B cell (primary cell): ENCODE measurements around the gene PLSCR3. TPM values are rescaled to one million over a fixed set of nuclear protein-coding genes. Genes with fewer than 3 reads are reported as not detected.
A peak's percentile ranks its signal among the peaks of the same experiment; 100 is the strongest.

Experiments
- ATAC-seq: fragments of 200-7000 bp; cut with Tn5 transposase; one replicate; pipeline ENCODE4 v1.10.0; 2021; ENCODE audit warnings: low read depth, mild to moderate bottlenecking, moderate number of reproducible peaks, moderate library complexity
- CTCF ChIA-PET: fragments of 350-600 bp; sonication (Branson Sonifier 250); formaldehyde crosslinking; loops from one replicate; lab custom pipeline; 2021; ENCODE audit warnings: antibody characterized with exemption, inconsistent platforms; lab: Charles Lee
- POLR2A ChIA-PET: fragments of 350-600 bp; sonication (Branson Sonifier 250); formaldehyde crosslinking; loops from one replicate; lab custom pipeline; 2021; ENCODE audit warnings: antibody characterized with exemption; lab: Charles Lee
- DNase-seq: peaks from one replicate; pipeline ENCODE4 v3.0.0; 2013
- H2AFZ ChIP-seq: 2 replicates; pipeline ENCODE4 v1.6.1; 2012; ENCODE audit warnings: mild to moderate bottlenecking, low read depth, low read length; ENCODE audit not compliant: insufficient read depth, poor library complexity, severe bottlenecking
- H3K27ac ChIP-seq, 2 donors: 1 replicate in 1 of 2; 2 replicates in 1 of 2; pipeline ENCODE4 v1.5.1; 2012 to 2013; ENCODE audit warnings: low read length in 2 of 2, mild to moderate bottlenecking in 2 of 2, moderate library complexity in 1 of 2
- H3K27me3 ChIP-seq, 4 experiments: fragments of 200-600 bp in 1 of 4; sonication (generic) in 1 of 4; replicated peaks in 1 of 4; 1 replicate in 2 of 4; 2 replicates in 2 of 4; pipeline versions ENCODE4 v1.6.1 to v1.7.0; 2013 to 2016; ENCODE audit warnings: low read length in 3 of 4, mild to moderate bottlenecking in 2 of 4, mixed read lengths in 1 of 4, moderate library complexity in 1 of 4; ENCODE audit not compliant: insufficient read depth in 4 of 4, control insufficient read depth in 3 of 4; ENCODE audit errors: control extremely low read depth in 1 of 4
- H3K36me3 ChIP-seq, 2 experiments: replicated peaks in 1 of 2; 1 replicate in 1 of 2; 2 replicates in 1 of 2; pipeline versions ENCODE4 v1.6.1 to v1.7.1; 2013; ENCODE audit warnings: low read length in 1 of 2; ENCODE audit not compliant: insufficient read depth in 2 of 2, control insufficient read depth in 1 of 2; ENCODE audit errors: control extremely low read depth in 1 of 2, extremely low read depth in 1 of 2
- H3K4me1 ChIP-seq, 2 donors: fragments of 200-600 bp in 1 of 2; sonication (generic) in 1 of 2; 1 replicate in 1 of 2; 2 replicates in 1 of 2; pipeline versions ENCODE4 v1.5.1 to v1.6.1; 2013 to 2017; ENCODE audit warnings: low read length in 2 of 2; ENCODE audit not compliant: control insufficient read depth in 2 of 2, insufficient read depth in 2 of 2
- H3K4me2 ChIP-seq: replicated peaks from 2 replicates; pipeline ENCODE3; 2012; ENCODE audit warnings: mild to moderate bottlenecking, low read depth, low read length; ENCODE audit not compliant: poor library complexity, severe bottlenecking
- H3K4me3 ChIP-seq, 5 experiments: fragments of 200-600 bp in 1 of 5; sonication (generic) in 1 of 5; 1 replicate in 3 of 5; 2 replicates in 2 of 5; pipeline versions ENCODE4 v1.5.1 to v1.7.0; 2011 to 2016; ENCODE audit warnings: low read length in 4 of 5, mild to moderate bottlenecking in 4 of 5, low read depth in 2 of 5, control low read depth in 1 of 5, moderate library complexity in 1 of 5; ENCODE audit not compliant: insufficient read depth in 1 of 5; ENCODE audit errors: control extremely low read depth in 1 of 5, extremely low read depth in 1 of 5
- H3K79me2 ChIP-seq: fragments of 200-600 bp; sonication (generic); one replicate; pipeline ENCODE4 v1.6.0; 2016; ENCODE audit warnings: low read length; ENCODE audit not compliant: control insufficient read depth, insufficient read depth
- H3K9ac ChIP-seq: fragments of 200-600 bp; sonication (generic); 2 replicates; pipeline ENCODE4 v1.6.1; 2017; ENCODE audit warnings: mild to moderate bottlenecking, low read length, moderate library complexity
- H3K9me3 ChIP-seq, 3 donors: one replicate each; pipeline versions ENCODE4 v1.6.1 to v1.7.1; 2013; ENCODE audit warnings: low read length in 2 of 3; ENCODE audit not compliant: control insufficient read depth in 2 of 3, insufficient read depth in 1 of 3; ENCODE audit errors: control extremely low read depth in 1 of 3
- H4K20me1 ChIP-seq: 2 replicates; pipeline ENCODE4 v1.6.0; 2012; ENCODE audit warnings: mild to moderate bottlenecking, low read length; ENCODE audit not compliant: insufficient read depth, control insufficient read depth, poor library complexity, severe bottlenecking
- H3K27ac Mint-ChIP-seq: one replicate; pipeline ENCODE4 v1.8.0; 2021; ENCODE audit warnings: mixed read lengths
- H3K27me3 Mint-ChIP-seq: one replicate; pipeline ENCODE4 v1.8.0; 2021; ENCODE audit warnings: mixed read lengths
- H3K4me1 Mint-ChIP-seq: one replicate; pipeline ENCODE4 v1.8.0; 2021; ENCODE audit warnings: mixed read lengths
- H3K4me3 Mint-ChIP-seq: one replicate; pipeline ENCODE4 v1.8.0; 2021; ENCODE audit warnings: mixed read lengths
- H3K9me3 Mint-ChIP-seq: one replicate; pipeline ENCODE4 v1.8.0; 2022; ENCODE audit warnings: mixed read lengths; ENCODE audit not compliant: insufficient read depth
- CTCF ChIP-seq: fragments of 200-600 bp; IDR thresholded peaks from one replicate; pipeline ENCODE4 v1.8.0; 2022; ENCODE audit warnings: antibody characterized with exemption, mild to moderate bottlenecking
- EZH2 ChIP-seq: IDR thresholded peaks from 2 replicates; pipeline ENCODE4 v1.6.1; 2012; ENCODE audit warnings: borderline replicate concordance, low read depth, mild to moderate bottlenecking, moderate library complexity, low read length; ENCODE audit not compliant: insufficient read depth, poor library complexity, severe bottlenecking
- WGBS: methylation state at CpG from one replicate; pipeline ENCODE4 v1.1.5; 2013; ENCODE audit warnings: missing lambda C conversion rate; ENCODE audit not compliant: insufficient coverage; 5-methylcytosine and 5-hydroxymethylcytosine counted together
- intact Hi-C: fragments of 100-400 bp; cut with micrococcal nuclease; formaldehyde crosslinking; loops from one replicate; pipeline ENCODE4 v1.10.0; 2022
- polyA plus RNA-seq: library from polyadenylated mRNA; depleted of rRNA; stranded (reverse); fragments of >200 nt; gene quantifications from 2 replicates; pipeline ENCODE4 v1.2.3, GENCODE V29; 2012
- total RNA-seq, 2 donors: library from RNA; stranded (reverse); fragments of 120-200 nt in 1 of 2; gene quantifications; 1 replicate in 1 of 2; 2 replicates in 1 of 2; pipeline versions ENCODE4 v1.2.3 to v1.2.4, GENCODE V29; 2013 to 2022

PLSCR3 gene
- total and polyA plus RNA-seq, 2 donors (not counting 1 experiment from before 2014, with no cell fraction given), result 31.6 to 122 TPM

- peak; percentile 29 for DNase-seq
- no peak for TF ChIP-seq EZH2
- no peak for TF ChIP-seq CTCF
- Histone ChIP-seq H3K9me3 (no peaks in the 10 kb centered on the region), H3K4me1 (peaks cover 14 to 41% of the 10 kb centered on the region in 2 donors), H3K4me2 (peak overlapping the region; percentile 97), H3K27me3 (no peaks in the 10 kb centered on the region), H4K20me1 (peaks cover 13% of the 10 kb centered on the region), H3K79me2 (peaks cover 14% of the 10 kb centered on the region), H3K4me3 (peak overlapping the region in 1 of 5 experiments; percentile 77), H3K9ac (peak overlapping the region; percentile 86), H3K36me3 (peaks cover 2 to 11% of the 10 kb centered on the region in 2 experiments), H2AFZ (no peak overlapping the region), H3K27ac (peak overlapping the region in 1 of 2 donors; percentile 90)
- intact Hi-C loops, result loop anchor here (1.0 to 2.0 kb wide), 3 partner anchors 24 to 51 kb away; partner anchors contain the start of genes GPS2, NEURL4 and TMEM256
- H3K9me3 Mint-ChIP-seq, result no peaks in the 10 kb centered on the region
- 96% methylated on average over 33 of the region's 37 CpGs for WGBS
- peak overlapping the region; percentile 94 for H3K4me3 Mint-ChIP-seq
- ATAC-seq, result no peak
- H3K27me3 Mint-ChIP-seq, result no peaks in the 10 kb centered on the region
- POLR2A ChIA-PET, result interaction anchor here (1.1 kb wide), 1 partner anchor 110 kb away, joined by 3 read pairs; the partner anchor contains the start of gene GABARAP
- peaks cover 38% of the 10 kb centered on the region for H3K4me1 Mint-ChIP-seq
- CTCF ChIA-PET, result interaction anchor here (0.8 to 5.9 kb wide), 12 partner anchors 8 to 335 kb away, joined by 3 to 43 read pairs (median 13); partner anchors contain the start of genes ACAP1, NEURL4, SENP3 and SLC2A4
- H3K27ac Mint-ChIP-seq, result peak overlapping the region; percentile 91
Measured at GRCh38 chr17:7352910-7353635, 41.3 kb downstream of the PLSCR3 start.
